Measurements from ENCODE around the gene RIPOR3. TPM values are rescaled to one million over a fixed set of nuclear protein-coding genes. Genes with fewer than 3 reads are reported as not detected.

The RIPOR3 gene
- total and polyA plus RNA-seq, 2 donors from 2014 or later, result 10.5 to 14.6 TPM

DNA sequence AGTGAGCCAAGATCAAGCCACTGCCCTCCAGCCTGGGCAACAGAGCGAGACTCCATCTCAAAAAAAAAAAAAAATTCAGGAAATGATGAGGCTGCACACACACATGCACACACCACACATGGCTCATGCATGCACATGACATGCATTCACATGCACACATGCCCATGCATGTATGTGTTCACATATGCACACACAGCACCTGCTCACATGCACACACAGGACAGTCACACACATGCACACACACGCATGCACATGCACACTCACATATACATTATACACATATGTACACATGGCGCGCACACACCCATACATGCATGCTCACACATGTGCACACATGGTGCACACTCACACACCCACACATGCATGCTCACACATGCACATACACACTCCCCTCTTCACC, 22.5 kb downstream of the RIPOR3 start:
- Histone ChIP-seq H3K9ac (ENCODE audit: low read length in 3 of 3) (no peak overlapping the region), H3K4me3 (ENCODE audit: low read length in 3 of 3) (peak overlapping the region in 2 of 3 donors; percentile 36 to 57), H3K36me3 (ENCODE audit: control insufficient read depth in 2 of 3, insufficient read depth in 3 of 3, low read length in 3 of 3) (no peaks in the 10 kb centered on the region), H3K27ac (ENCODE audit: low read depth in 2 of 2, low read length in 2 of 2) (peak overlapping the region; percentile 8 to 54), H3K9me3 (ENCODE audit: control insufficient read depth in 2 of 3, insufficient read depth in 1 of 3, low read length in 3 of 3) (no peaks in the 10 kb centered on the region), H3K4me1 (ENCODE audit: control insufficient read depth in 2 of 3, insufficient read depth in 2 of 3, low read depth in 1 of 3, low read length in 3 of 3) (peaks cover 3 to 46% (median 30%) of the 10 kb centered on the region in 3 donors), H3K27me3 (ENCODE audit: control insufficient read depth, insufficient read depth, low read length) (no peaks in the 10 kb centered on the region)
- FAIRE-seq (no peak), DNase-seq (no peak)
- intact Hi-C loops (cut with DNase I), result no loop called here
- TF ChIP-seq, protein P1, sequence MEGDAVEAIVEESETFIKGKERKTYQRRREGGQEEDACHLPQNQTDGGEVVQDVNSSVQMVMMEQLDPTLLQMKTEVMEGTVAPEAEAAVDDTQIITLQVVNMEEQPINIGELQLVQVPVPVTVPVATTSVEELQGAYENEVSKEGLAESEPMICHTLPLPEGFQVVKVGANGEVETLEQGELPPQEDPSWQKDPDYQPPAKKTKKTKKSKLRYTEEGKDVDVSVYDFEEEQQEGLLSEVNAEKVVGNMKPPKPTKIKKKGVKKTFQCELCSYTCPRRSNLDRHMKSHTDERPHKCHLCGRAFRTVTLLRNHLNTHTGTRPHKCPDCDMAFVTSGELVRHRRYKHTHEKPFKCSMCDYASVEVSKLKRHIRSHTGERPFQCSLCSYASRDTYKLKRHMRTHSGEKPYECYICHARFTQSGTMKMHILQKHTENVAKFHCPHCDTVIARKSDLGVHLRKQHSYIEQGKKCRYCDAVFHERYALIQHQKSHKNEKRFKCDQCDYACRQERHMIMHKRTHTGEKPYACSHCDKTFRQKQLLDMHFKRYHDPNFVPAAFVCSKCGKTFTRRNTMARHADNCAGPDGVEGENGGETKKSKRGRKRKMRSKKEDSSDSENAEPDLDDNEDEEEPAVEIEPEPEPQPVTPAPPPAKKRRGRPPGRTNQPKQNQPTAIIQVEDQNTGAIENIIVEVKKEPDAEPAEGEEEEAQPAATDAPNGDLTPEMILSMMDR (IDR thresholded peaks at IDR 0.05; ENCODE audit: borderline replicate concordance, extremely low read depth, insufficient read depth), result no peak

DNA sequence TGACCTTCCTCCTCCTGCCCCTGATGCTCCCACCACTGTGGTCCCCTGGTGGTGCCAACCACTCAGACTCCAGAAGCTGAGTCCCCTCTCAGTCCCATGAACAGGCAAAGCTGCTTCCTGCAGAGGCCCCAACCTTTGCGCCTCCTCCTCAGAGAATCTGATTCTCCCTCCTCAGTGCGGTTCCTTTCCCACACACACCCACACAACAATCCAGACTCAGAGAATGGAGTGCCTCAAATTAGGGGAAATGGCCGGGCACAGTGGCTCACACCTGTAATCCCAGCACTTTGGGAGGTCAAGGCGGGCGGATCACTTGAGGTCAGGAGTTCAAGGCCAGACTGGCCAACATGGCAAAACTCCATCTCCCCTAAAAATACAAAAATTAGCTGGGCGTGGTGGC, 23.0 kb downstream of the RIPOR3 start:
- H3K4me3 ChIP-seq (ENCODE audit: low read length in 3 of 3), result peak overlapping the region in 2 of 3 donors; percentile 47 to 57
- no peak for DNase-seq
- no peak for FAIRE-seq
- TF ChIP-seq, protein P1 (IDR thresholded peaks at IDR 0.05; ENCODE audit: borderline replicate concordance, extremely low read depth, insufficient read depth), result no peak
- H3K27me3 ChIP-seq (ENCODE audit: control insufficient read depth, insufficient read depth, low read length), result no peaks in the 10 kb centered on the region
- no peaks in the 10 kb centered on the region for H3K36me3 ChIP-seq (ENCODE audit: control insufficient read depth in 2 of 3, insufficient read depth in 3 of 3, low read length in 3 of 3)
- H3K27ac ChIP-seq (ENCODE audit: low read depth in 2 of 2, low read length in 2 of 2), result peak overlapping the region; percentile 79 to 80
- H3K4me1 ChIP-seq (ENCODE audit: control insufficient read depth in 2 of 3, insufficient read depth in 2 of 3, low read depth in 1 of 3, low read length in 3 of 3), result peaks cover 3 to 46% (median 31%) of the 10 kb centered on the region in 3 donors
- peak overlapping the region in 2 of 3 donors; percentile 46 to 86 for H3K9ac ChIP-seq (ENCODE audit: low read length in 3 of 3)
- H3K9me3 ChIP-seq (ENCODE audit: control insufficient read depth in 2 of 3, insufficient read depth in 1 of 3, low read length in 3 of 3), result no peaks in the 10 kb centered on the region
- intact Hi-C loops (cut with DNase I), result no loop called here

DNA sequence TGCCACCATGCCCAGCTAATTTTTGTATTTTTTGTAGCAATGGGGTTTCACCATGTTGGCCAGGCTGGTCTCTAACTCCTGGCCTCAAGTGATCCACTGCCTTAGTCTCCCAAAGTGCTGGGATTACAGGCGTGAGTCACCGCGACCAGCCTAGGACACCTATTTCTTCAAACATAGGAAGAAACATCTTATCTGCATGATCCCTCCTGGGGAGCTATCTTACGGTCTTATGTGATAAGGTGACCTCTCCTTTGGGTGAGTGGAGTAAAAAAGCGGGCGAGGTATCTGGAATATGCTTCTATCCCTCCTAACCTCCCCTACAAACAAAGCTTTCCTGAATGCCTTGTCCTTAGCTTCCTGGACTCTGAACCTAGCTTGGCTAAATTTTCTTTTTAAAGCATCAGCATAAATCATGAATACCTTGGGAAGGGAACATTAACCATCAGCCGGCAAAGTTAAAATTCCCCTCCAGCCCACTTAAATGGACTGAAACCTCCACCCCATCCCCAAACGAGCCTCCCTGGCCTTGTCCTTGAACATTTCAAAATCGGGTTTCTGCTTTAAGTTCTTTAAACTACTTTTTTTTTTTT, 24.5 kb downstream of the RIPOR3 start:
- peak overlapping the region in 1 of 3 donors; percentile 42 for H3K9ac ChIP-seq (ENCODE audit: low read length in 3 of 3)
- TF ChIP-seq, protein P1 (IDR thresholded peaks at IDR 0.05; ENCODE audit: borderline replicate concordance, extremely low read depth, insufficient read depth), result no peak
- H3K27ac ChIP-seq (ENCODE audit: low read depth in 2 of 2, low read length in 2 of 2), result peak overlapping the region; percentile 61 to 72
- H3K27me3 ChIP-seq (ENCODE audit: control insufficient read depth, insufficient read depth, low read length), result no peaks in the 10 kb centered on the region
- intact Hi-C loops (cut with DNase I), result no loop called here
- peaks cover 0 to 46% (median 28%) of the 10 kb centered on the region in 3 donors for H3K4me1 ChIP-seq (ENCODE audit: control insufficient read depth in 2 of 3, insufficient read depth in 2 of 3, low read depth in 1 of 3, low read length in 3 of 3)
- H3K9me3 ChIP-seq (ENCODE audit: control insufficient read depth in 2 of 3, insufficient read depth in 1 of 3, low read length in 3 of 3), result no peaks in the 10 kb centered on the region
- no peak overlapping the region for H3K4me3 ChIP-seq (ENCODE audit: low read length in 3 of 3)
- no peaks in the 10 kb centered on the region for H3K36me3 ChIP-seq (ENCODE audit: control insufficient read depth in 2 of 3, insufficient read depth in 3 of 3, low read length in 3 of 3)
- FAIRE-seq (no peak), DNase-seq (peak in 2 of 5 donors; percentile 43 to 51)

Data from kidney (tissue), 14 donors.